HG03135 (cell line): ENCODE data around the gene NLGN4X.
"Not testable (repeated sequence)": the region's sequence is repeated elsewhere in the genome, so short reads cannot be mapped to it uniquely, and the experiment has no call there.

Source experiments
- ATAC-seq: cut with Tn5 transposase; IDR thresholded peaks from one replicate; pipeline ENCODE4 v1.9.1; 2021; ENCODE audit warnings: mild to moderate bottlenecking, moderate library complexity; ENCODE audit not compliant: unreplicated experiment

Gene NLGN4X

DNA sequence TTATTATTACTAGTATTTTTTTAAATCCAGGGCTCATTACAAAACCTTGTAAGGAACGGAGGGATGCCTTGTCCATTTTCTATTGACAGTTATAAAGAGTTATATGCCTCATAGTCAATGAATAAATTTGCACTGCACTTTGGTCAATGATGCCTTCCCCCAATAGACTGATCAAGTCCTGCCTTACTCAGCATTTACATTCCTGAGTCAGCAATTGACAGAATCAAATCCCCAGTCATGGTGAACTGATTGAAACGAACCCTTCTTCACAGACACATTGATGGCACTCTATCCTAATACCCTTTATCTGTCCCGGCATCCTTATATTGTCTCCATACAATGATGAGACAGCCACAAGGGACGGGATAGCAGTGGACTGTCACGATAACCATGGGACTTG is 213.2 kb downstream of the NLGN4X start:
- ATAC-seq, result no peak

DNA sequence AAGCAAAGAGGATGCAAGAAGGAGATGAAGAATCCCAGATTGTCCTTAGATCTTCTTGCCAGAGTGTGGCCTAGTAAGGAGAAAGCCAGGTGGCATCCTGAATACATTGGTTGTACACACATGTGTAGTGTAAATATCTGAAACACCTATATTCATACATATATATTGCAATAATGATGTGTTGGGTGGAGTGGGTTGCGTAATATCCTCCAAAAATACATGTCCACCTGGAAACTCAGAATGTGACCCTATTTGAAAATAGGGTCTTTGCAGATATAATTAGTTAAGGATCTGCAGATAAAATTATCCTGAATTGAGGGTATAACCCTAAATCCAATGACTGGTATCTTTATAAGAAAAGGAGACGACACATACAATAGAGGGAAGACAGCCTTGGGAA is 216.3 kb downstream of the NLGN4X start:
- ATAC-seq, result no peak

DNA sequence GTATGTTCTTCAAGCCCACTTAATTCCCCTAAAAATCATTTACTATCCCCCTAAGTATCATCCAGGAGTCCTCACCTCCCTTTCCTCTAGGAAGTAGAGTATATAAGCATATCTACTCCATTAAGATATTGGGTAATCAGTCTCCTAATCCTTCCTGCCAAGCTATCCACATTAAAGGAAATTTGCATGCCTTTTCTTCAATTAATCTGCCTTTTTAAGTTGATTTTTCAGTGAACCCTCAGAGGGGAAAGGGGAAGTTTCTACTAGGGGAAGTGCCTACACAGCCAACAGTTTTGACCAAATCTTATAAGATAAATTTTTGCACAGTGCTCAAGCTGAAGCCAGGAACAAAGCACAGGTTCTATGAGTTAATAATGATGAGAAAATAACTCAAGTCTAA is 222.8 kb downstream of the NLGN4X start:
- no peak for ATAC-seq

DNA sequence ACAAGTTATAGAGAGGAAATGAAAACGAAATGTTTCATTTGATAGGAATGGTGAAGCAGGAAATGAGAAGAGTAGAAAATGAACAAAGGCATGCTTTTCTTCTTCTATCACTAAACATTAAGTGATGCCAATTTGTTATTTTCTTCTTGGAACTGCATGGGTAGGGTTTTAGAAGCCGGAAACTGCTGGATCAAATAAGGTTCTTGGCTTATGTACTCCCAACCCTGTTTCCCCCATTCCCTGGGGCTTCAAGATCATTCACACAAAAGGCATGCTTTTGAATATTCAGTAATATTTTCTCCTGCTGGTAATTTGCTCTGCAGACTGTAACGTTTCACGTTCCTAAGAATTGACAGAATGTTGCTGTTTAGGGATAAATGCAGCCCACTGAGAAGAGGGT is 224.1 kb downstream of the NLGN4X start:
- ATAC-seq, result no peak

DNA sequence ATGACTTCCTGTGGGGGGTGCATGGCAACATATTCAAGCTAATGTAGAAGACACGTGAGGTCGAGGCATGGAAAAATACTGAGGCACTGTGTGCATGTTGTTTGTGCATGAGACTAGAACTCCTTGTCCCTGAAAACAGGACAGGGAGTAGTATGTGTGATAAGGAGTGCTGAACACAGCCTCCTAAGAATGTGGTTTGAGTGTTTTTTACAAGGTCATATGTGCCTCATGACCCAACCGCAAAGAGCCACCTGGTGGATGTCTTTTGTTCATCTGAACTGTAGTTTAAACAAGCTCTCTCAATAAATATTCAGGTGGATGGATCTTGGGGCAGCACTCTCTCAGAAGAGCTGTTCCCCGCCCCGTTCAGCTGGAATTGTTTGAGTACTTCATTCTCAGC is 226.6 kb downstream of the NLGN4X start:
- no peak for ATAC-seq

DNA sequence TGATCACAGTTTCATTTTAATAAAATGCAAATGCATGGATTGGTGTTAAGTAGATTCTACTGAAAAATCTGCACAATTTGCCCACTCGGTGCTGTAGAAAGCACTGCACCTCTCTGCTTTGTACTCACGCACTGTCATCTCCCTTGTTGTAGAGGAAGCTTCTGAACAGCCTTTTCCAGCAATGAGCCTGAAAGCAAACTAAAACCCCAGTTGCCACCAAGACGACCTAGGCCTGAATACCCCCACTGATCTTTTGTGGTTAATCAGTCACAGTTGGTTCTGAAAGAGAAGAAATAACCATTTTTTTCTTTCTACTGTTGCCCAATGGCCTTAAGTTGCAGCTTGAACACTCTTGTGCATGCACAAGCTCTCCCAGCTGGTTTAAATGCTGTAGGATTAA is 229.8 kb downstream of the NLGN4X start:
- no peak for ATAC-seq

DNA sequence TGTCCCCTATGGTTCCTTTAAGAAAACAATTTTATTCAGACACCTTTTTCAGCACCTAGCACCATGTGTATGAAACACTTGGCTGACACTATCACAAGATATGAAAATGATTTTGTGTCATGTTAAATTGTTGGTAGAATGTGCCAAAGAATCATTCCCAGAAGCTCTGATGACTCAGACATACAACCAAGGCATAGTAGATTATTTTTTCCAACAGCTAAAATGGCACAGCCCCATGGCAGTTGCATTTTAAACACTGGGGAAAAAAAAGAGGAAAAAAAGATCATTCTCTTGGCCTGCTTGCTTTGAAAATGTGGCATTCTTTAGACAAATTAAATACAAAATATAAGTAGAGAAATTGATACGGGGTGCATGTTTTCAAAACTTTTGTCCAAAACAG is 230.2 kb downstream of the NLGN4X start:
- ATAC-seq, result no peak

DNA sequence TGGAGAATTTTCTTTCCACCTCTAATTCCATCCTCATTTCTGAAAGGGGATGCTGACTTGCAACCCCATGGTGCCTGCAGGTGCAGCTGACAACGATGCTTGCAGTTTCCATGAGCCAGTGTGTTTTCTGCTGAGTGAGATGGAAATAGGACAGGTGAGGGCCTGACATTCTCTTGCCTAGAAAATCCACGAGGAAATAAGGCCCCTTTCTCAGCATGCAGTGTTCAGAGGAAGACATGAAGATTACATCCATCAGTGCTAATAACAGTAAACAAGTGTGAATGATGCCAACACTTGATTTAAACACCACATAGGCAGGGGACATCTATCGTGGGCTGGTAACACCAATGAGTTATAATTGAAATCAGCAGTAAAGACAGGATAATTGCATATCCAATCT is 237.3 kb downstream of the NLGN4X start:
- ATAC-seq, result no peak

DNA sequence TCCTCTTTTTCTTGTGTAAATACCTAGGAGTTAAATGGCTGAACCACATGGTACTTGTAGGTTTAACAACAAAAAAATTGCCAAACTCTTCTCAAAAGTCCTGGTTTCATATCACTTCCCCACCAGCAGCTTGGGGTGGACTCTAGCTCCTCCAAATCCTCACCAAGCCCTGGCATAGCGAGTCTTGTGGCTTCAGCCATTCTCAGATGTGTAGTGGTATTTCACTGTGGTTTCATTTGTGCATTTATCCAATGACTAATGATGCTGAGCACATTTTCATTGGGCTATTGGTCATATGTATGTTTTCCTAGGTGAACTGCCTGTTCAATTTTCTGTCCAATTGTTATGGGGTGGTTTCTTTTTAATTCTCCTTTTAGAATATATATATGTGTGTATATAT is 249.3 kb downstream of the NLGN4X start:
- ATAC-seq, result no peak

DNA sequence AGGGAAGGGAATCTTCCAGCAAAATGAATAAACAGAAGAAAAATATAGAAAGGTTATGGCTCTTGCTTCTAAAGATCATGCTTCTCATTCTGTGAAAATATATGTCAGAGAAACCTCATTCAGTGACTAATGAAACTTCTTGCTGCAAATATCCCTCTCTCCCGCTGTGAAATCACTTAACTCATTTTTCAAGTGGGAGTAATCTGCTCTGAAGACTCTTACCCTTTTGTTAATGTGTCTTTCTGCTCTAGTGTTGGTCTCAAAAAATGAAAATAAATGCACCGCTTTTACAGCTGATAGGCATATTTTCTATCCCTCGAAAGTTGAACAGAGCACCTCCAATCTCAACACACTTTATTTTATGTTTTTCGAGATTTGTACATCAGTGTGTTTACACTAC is 252.3 kb downstream of the NLGN4X start:
- no peak for ATAC-seq

DNA sequence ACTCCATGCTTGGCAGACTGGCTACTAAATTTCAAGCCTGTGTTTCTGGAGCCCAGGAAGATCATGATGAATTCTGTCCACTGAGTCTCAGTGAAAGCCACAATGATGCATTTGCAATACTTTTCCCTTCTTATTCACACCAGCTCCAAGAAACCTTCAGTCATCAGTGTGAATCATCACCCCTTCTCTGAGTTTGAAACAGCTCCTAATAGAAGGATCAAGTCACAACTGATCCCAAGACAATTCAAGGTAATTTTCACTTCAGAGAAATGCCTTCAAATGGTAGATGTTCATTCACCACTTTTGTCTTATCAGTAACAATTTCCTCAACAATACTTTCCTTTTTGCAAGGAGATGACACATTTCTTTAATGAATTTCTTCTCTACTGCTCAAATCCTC is 257.4 kb downstream of the NLGN4X start:
- no peak for ATAC-seq

DNA sequence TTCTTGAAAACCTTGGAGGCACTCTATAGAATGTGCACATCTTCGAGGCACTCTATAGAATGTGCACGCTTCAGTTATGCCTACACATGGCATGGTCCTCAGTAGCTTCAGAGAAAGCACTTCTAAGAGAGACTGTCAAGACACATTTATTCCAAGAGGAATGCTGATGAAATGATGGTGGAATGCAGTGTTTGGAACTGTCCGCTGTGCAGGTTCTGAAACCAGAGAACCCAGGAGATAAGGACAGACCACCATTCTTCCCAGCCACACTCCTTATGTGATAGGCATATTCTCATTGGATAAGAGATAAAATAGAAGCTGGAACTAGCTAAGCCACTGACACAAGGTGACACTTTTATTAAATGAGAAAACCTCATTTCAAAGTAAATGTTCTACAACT is 263.3 kb downstream of the NLGN4X start:
- ATAC-seq, result no peak

DNA sequence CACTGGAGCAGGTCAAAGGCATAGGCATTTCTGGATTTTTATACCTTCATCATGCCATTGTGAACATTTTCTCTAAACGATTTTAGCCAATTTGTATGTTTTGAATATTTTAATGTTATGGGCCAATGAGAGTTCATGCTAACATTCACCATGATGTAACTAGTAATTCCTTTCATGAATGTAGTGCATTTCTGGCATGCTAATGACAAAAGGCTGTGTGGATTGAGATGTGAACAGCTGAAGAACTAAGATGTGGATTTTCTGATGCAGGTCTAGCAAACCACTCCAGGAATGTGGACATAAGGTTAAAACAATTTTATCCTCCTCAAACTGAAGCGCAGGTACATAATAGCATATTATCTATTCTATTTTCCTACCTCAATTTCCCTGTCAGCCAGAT is 269.4 kb downstream of the NLGN4X start:
- no peak for ATAC-seq

DNA sequence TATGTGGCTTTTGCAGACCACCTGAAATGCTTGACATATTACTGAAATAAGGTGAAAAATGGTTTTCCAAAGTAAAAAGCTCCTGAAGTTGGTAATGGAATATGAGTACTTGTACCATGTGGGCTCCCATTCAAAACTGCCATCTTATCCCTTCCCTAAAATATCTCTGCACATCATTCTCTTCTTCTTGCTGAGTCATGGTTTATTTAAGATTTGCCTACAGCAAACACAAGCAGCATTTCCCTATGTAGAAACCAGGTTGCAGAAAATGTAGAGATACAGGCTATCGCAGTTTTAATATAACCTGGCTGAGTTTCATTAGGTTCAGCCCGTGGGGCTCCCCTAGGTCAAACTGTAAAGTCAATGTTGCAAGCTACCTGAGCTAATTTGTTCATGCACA is 270.1 kb downstream of the NLGN4X start:
- no peak for ATAC-seq

DNA sequence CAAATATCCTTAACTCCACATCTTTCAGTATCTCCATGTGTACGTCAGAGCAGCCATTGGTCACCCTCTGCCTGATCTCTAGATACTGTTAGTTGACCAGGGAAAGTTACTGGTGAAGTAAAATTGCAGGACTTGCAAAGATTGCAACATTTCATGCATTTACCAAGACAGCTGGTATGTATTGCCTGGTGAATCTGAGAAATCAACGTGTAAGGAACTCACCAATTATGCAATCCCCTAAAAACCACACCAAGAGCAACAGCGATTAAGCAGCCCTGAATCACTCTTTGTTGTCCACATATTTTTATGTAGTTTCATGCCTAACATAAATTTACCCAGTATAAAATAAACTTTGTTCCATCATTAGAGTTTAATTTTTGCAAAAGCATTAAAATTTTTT is 271.2 kb downstream of the NLGN4X start:
- ATAC-seq, result no peak

DNA sequence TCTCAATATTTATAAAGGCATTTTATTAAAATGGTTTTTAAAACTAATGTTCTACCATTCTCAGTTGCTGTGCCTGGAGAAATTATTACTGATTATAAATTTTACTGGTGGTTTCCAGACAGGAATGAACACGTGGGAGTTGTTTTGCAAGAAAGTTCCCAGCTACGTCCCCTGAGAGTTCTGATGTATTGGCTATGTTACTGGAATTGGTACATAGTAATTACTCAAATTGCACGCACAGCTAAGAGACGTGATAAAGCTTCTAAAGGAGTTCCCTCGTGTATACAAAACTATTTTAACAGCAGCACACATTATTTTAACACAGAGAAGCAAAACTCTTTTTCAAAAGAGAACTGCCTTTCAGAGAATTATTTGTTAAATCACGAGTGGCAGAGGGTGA is 292.2 kb downstream of the NLGN4X start:
- ATAC-seq, result no peak

DNA sequence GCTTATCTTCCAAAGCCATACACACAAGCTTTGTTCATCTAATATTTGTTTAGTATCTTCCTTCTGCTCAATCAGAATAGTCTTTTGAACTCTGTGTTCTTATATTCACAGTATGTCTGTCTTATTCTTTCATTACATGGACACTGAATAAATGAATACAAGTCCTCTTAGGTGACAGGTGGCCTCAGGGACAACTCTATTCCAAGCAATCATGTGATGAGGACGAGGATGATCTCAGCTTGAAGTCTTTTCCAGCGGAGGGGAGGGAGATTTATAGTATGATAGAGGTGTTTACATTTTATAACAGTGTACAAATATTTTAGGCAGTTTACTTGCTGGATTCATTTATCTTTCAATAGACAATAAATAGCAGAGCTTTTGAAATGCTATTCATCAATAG is 300.4 kb downstream of the NLGN4X start:
- no peak for ATAC-seq

DNA sequence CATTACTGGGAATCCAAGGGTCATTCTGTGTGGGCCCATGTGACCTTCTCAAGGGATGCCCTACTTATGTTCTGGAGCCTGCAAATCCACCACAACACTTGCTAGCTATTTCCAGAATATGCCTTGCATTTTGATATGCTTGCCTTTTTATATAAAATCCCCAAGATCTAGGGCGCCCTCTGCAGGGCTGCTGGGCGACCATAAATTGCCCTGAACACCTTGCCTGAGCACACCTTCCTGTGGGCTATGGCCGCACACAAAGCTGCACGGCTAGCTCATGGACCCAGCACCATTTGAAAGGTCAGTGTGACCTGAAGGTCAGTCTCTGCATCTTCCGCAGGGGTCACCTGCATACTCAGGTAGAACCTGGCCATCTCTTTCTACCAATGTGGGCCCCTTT is 311.7 kb downstream of the NLGN4X start:
- no peak for ATAC-seq

DNA sequence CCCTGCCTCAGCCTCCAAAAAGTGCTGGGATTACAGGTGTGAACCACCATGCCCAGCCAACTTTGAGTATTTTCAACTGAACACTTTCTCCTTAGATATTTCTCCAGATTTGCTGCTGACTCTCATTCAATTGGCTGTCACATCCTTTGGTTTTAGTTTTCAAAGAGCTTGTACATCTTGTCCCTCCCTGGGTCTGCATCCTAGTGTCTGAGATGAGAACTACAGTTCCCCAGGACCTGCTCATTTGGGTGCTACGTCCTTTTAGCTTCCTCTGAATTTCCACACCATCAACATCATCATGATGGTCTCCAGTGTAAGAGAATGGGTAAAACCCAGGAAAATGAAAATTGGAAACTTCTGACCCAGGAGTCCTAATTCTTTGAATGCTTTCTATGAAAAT is 312.9 kb downstream of the NLGN4X start:
- no peak for ATAC-seq

DNA sequence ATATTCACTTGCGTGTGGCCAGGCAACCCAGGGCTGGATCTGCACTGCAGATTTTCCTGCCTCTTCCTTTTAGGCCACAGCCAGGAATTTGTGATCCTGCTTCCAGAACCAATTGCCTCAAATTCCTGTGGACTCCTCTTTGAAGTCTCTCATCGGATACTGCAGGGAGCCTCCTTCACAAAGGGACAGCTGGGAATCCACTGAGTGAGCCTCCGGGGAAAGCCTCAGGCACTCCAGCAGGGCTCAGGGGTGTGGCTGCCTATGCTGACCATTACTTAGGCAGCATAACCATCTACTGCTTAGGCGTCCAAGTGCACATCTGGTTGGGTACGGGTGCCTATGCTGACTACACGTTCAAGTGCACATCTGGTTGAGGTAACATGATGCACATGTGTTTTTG is 321.5 kb downstream of the NLGN4X start:
- ATAC-seq, result no peak

DNA sequence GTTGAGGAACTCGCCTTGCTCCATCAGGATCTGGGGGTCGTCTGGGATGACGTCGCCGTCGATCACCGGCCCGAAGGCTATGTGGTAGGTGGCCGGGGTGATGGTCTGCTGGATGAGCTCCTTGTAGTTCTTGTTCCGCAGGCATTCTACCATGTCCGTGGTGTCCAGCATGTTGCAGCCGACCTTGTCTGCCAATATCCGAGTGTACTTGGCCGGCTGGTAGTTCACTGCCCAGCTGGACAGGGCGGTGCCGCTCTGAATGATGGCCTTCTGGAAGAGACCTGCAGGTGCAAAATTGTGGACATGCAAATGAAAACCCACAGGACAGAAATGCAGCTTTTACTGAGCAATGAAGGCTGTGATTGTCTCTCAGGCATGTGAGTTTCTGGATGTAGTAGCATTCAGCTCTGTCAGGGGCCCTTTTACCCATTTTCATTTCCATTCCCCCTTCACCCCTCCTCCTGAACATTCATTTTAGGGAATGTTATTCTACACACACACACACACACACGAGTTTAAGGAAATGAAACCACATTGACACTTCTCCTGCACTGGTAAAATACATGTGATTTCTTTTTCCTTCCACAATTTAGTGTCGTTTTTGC is 325.0 kb downstream of the NLGN4X start:
- not testable (repeated sequence) for ATAC-seq

DNA sequence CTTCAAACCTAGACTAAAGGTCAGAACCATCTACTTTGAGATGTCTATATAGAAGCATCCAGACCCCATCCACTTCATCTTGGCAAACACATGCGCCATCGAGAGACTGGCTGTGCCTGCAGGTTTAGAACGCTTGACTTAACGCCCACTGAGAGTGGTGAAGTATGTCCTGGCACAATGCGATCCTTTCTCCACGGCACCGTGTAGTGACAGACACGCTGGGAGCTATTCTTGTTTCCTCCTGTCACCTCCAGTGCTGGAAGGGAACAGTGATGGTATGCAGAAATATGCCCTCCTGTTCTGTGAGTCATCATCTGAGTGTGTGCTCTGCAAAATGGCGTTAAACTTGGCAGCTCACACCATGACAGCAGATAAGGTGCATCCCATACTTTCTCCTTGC is 330.2 kb downstream of the NLGN4X start:
- ATAC-seq, result no peak

DNA sequence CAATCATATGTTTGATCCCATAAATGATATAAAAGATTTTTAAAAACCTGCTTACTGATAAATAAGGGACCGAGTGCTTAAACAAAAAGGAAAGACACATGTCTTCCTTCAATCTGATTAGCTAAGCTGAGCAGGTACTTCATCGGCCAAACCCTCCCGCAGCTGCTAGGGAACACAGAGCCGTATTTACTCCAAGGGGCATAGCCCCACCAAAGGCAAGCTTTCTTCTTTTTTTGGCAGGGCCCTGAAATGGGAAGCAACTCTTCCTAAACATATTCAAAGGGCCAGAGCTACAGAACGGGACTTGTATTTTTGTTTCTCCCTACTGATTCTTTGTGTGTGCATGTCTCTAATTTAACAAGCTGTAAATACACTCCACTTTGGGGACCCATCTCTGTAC is 337.3 kb downstream of the NLGN4X start:
- ATAC-seq, result no peak
